Fibroblast of skin of left biceps (primary cell): ENCODE results near the gene C10orf90.

Source experiments
- DNase-seq, 2 experiments: peaks; one replicate each; pipeline ENCODE4 v3.0.0-alpha.2; 2013; ENCODE audit warnings: low read depth in 2 of 2

C10orf90 gene

DNA sequence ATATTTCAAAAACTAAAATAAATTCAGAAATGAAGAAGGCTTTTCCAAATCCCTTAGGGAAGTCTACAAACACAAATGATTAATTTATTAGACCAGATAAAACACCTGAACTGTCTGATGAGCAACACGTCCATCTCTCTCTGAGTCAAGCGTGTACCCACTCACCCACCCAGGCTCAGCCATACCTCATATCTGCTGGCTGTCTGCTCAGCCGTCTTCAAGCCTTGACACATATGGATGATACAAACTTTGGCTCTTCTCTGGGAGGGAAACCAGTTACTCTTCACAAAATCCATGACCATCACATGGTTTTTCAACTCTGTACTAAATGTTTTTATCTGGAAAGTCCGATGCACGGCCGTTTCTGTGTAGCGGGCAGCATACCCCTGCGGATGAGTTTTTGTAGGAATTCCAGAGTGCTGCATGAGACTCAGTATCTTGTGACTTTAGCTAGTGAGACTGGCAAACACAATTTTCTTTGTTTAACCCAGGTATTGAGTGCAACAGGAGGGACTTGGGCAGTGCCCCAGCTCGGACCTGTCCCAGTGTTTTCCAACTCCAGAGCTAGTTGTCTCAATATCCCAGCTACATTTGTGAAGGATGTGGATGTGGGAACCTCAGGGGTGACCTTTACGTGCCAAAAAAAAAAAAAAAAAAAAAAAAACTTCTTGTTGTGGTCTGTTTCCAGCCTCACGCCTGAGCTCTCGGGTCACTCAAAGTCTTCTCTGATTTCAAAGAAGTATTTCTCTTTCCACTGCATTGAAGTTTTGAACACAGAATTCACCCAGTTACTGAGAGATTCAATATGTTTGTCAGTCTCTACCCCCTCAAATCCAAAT, at the start of gene C10orf90:
TSS of gene C10orf90 (minus strand) at position 638 of the 839 bp plus-strand sequence. CDS start at position 425, 213 bp downstream.
- no peak for DNase-seq

DNA sequence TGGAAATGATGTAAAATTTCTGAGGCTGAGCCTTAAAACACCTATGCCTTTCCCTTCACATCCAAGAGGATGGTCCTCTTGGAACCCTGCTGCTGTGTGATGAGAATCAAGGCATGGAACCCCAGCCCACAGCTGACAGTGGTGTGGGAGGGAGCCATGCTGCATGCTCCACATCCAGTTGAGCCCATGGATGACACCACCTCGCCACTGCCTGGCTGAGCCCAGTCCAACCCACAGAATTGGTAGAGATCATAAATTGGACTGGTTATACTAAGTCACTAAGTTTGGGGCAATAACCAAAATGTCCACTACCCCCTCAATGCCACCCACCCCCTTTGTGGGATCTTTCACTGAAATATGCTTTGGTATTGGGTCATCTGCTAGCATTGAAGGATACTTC, 45.9 kb upstream of the C10orf90 start:
- no peak for DNase-seq

DNA sequence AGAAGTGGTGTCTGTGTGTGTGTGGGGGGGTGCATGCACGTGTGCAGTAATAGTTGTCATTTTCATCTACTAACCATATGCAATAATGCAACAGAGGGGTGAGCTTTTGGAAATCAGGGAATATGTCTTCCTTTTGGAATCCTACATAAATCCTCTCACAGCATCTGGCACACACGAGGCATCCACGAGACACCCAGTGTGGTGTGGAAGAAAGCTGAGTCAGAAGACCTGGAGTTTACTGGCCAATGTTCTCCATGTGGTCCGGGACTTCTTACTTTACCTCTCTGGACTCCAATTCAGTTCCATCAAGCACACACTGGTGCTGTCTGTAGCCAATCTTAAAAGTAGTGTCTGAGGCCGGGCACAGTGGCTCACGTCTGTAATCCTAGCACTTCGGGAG, 43.1 kb upstream of the C10orf90 start:
- no peak for DNase-seq

- no peak for DNase-seq
Observed at GRCh38 chr10:126712681-126713080, 42.2 kb upstream of the C10orf90 start.

DNA sequence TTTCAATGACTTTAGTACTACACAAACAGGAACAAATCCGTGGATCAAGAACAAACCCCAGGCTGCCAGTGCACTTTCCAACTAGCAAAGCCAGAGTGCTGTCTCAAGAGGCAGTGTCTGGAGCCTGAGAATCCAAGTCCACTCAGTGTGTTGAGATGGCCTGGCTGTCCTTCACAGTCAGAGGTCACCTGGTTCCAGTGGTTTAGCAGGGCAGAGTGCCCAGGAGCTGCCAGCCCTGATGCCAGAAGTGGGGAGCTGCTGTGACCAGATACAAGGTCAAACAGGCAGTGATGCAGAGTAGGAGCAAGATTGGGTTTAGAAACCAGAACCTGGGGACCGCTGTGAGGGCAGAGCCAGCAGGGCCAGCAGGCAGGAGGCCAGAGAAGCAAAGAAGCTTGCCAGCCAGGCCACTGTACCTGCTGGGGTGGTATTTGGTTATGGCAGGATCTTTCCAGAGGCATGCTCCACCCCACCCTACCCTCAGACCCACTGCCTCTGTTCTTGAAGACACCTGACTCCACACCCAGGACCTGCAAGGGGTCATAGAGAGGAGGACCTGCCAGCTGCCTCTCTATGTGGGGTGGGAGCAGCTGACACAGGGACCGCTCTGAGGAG, 35.6 kb upstream of the C10orf90 start:
- DNase-seq: no peak

GRCh38 chr10:126705131-126705530, 34.6 kb upstream of the C10orf90 start:
- no peak for DNase-seq

DNA sequence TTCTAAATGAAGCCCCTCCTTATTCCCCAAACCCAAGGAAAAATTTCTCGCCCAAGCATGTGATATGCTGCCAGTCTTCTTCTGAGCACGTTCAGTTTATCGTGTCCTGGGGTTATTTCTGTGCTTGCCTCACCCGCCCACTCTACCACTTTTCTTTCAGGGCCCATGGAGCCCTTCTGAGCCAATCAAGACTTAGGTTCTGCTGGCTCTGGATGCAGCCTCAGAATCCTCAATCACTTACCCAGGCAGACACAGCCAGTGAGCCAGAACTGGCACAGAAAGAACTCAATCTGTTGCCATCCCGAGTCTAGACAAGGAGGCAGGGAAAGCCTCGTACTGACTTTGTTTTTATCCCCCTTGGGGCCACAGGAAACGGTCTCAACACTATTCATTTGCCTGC, 34.2 kb upstream of the C10orf90 start:
- no peak for DNase-seq

GRCh38 chr10:126702181-126702580, 31.7 kb upstream of the C10orf90 start:
- no peak for DNase-seq

GRCh38 chr10:126701526-126701925, 31.0 kb upstream of the C10orf90 start:
- DNase-seq: no peak

DNA sequence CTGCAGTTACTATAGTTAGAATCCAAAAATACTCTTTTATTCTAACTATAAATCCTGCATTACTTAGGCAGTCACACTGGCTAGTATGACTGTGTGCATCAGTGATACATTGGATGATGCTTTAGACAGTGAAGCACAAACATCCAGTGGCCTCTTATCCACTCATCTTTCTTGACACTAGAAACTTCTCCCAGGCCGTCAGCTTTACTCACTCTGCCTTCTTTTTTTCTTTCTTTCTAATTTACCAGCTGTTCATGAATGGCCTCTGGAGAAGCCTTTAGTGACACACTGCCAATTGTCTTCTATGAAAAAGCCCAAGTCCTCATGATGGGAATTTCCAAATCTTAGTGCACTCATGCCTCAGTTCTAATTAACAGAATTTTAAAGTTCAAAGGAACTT, 26.2 kb upstream of the C10orf90 start:
- no peak for DNase-seq

GRCh38 chr10:126691456-126691855, 21.0 kb upstream of the C10orf90 start:
- DNase-seq: no peak

GRCh38 chr10:126690534-126690933, 20.0 kb upstream of the C10orf90 start:
- DNase-seq: no peak

DNA sequence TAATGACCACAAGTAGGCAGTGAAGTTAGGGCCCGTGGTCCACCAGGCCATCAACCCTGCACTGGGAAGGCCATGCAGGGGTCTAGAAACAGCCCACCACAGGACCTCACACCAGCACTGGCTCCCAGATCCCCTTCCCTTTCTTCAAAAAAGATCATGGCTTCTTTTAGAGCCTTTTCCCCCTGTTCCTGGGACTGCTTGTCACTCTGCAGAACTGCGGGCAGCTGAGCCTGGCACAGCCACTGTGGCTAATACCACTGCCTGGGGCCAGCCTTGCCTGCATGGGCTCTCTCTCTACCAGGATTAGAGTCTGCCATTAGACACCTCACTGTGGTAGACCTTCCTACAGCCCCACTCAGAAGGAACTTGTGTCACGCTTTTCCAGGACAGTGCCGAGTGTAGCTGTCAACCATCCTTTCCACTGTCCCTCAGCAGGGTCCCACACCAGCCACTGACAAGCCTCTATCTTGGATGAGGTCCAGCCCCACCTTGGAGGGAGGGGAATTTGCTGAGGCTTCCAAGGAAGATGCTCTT, 19.0 kb upstream of the C10orf90 start:
- no peak for DNase-seq

DNA sequence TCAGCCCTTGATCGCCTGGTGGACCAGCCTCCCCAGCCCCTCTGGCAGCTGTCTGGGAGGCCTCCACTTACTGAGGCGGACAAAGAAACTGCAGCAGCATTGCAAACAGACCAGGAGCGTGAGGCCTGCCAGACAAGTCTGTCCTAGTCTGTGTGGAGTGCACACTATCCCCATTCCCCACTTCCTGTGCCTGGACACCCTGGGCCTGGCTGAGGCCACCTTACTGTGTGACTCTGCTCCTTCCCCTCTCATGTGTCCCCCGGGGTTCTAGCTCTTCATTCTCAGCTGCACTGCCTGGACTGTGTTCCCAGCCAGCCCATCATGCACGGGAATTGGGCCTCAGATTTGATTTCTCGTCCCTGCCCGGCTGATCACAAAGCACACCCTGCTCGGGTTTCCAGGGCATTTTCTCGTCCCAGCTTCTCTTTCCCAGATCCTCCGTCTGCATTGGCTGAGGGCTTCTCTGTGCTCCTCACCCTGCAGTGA, 16.7 kb upstream of the C10orf90 start:
- no peak for DNase-seq

GRCh38 chr10:126686719-126687118, 16.2 kb upstream of the C10orf90 start:
- DNase-seq: no peak

GRCh38 chr10:126686268-126686667, 15.8 kb upstream of the C10orf90 start:
- DNase-seq: no peak

- no peak for DNase-seq
Observed at GRCh38 chr10:126685756-126686155, 15.3 kb upstream of the C10orf90 start.

- no peak for DNase-seq
Observed at GRCh38 chr10:126684171-126684745, 13.8 kb upstream of the C10orf90 start.

DNA sequence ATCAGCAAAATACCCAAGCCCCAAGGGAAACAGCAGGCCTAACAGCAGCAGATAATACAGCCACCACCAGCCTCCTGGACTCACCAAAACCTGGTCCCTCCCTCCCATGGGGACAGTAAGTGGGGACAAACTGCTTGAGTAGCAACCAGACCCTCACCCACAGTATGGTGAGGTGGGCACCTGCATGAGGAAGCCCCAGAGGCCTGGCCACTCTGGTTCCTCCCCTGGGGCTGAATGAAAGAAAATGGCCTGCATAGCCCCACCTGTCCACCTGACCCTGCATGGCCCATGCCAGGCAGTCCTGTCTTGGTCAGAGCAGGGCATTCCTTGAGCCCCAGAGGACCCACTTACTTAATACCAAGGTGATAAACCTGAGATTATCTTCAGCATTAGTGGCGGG, 13.0 kb upstream of the C10orf90 start:
- no peak for DNase-seq

- DNase-seq: no peak
Observed at GRCh38 chr10:126675656-126676438, 5.4 kb upstream of the C10orf90 start.

DNA sequence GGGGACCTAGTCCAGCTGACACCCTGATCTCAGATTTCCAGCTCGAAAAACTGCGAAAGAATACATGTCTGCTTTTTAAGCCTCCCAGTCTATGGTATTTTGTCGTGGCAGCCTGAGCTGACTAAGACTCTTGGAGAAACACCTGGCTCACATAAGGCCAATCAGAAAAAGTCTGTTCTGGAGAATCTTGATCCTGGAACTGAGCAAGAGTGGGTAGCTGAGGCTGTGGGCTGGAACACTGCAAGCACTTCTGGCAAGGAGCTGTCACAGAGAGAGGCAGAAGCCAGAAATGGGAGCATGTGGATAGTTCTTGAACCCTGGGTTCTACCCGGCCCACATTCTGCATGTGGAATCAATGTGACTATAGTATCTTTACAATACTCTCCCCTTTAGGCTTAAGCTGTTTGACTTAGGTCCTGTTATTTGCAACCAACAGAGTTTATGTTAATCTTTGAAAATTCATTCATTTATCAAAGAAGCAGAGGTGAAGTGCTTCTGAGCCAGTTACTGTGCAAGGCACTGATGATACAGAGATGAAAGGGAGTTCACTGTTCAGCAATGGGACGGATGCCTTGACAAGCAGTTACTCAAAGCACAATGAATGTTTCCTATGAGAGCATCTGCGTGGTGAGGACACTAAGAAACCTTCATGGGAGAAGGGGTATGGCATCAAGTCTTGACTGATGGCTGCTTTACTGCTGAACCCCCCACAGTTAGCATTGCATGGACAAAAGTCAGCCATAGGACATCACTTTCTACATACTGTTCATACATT, 4.4 kb upstream of the C10orf90 start:
- no peak for DNase-seq
